GM18499 (cell line): ENCODE measurements around the gene TEX53.

Experiments
- ATAC-seq: cut with Tn5 transposase; IDR thresholded peaks from one replicate; pipeline ENCODE4 v1.9.1; 2021; ENCODE audit warnings: moderate number of reproducible peaks; ENCODE audit not compliant: insufficient read depth, unreplicated experiment

TEX53 gene

GRCh38 chr9:114680259-114681001 is 22.8 kb upstream of the TEX53 start:
- ATAC-seq = no peak

GRCh38 chr9:114678795-114679194 is 21.2 kb upstream of the TEX53 start:
- no peak for ATAC-seq

- no peak for ATAC-seq
Measured at GRCh38 chr9:114678130-114678529, 20.5 kb upstream of the TEX53 start.

- no peak for ATAC-seq
Measured at GRCh38 chr9:114677418-114677817, 19.8 kb upstream of the TEX53 start.

- ATAC-seq = no peak
Measured at GRCh38 chr9:114676901-114677300, 19.3 kb upstream of the TEX53 start.

GRCh38 chr9:114674798-114675540 is 17.4 kb upstream of the TEX53 start:
- no peak for ATAC-seq

GRCh38 chr9:114674076-114674797 is 16.6 kb upstream of the TEX53 start:
- no peak for ATAC-seq

- no peak for ATAC-seq
Measured at GRCh38 chr9:114671605-114672004, 14.0 kb upstream of the TEX53 start.

GRCh38 chr9:114669961-114670360 is 12.4 kb upstream of the TEX53 start:
- ATAC-seq = no peak

- no peak for ATAC-seq
Measured at GRCh38 chr9:114668146-114668545, 10.5 kb upstream of the TEX53 start.

GRCh38 chr9:114666851-114667250 is 9.2 kb upstream of the TEX53 start:
- ATAC-seq = no peak

- ATAC-seq = no peak
Measured at GRCh38 chr9:114666401-114666800, 8.8 kb upstream of the TEX53 start.

GRCh38 chr9:114664181-114664580 is 6.6 kb upstream of the TEX53 start:
- no peak for ATAC-seq

GRCh38 chr9:114662081-114662989 is 4.7 kb upstream of the TEX53 start:
- ATAC-seq = no peak

GRCh38 chr9:114656301-114656700 is 1.3 kb downstream of the TEX53 start:
- no peak for ATAC-seq

- no peak for ATAC-seq
Measured at GRCh38 chr9:114655689-114656088, 1.9 kb downstream of the TEX53 start.

GRCh38 chr9:114653556-114654159 is 3.9 kb downstream of the TEX53 start:
- ATAC-seq = no peak

GRCh38 chr9:114652776-114653555 is 4.6 kb downstream of the TEX53 start:
- no peak for ATAC-seq

- ATAC-seq = no peak
Measured at GRCh38 chr9:114643896-114644295, 13.7 kb downstream of the TEX53 start.
